A549 (cell line): ENCODE measurements around the gene MPHOSPH9. TPM values are rescaled to one million over a fixed set of nuclear protein-coding genes. Genes with fewer than 3 reads are reported as not detected.

ENCODE experiments used
- ATAC-seq, 2 experiments: fragments of 200-7000 bp in 1 of 2; fragments of >200 bp in 1 of 2; cut with Nextera tagmentation in 1 of 2; cut with Tn5 transposase in 1 of 2; 3 replicates each; pipeline versions ENCODE4 v1.8.0 to v1.9.1; 2018 to 2020; ENCODE audit warnings: mild to moderate bottlenecking in 1 of 2, moderate library complexity in 1 of 2
- CTCF ChIA-PET: fragments of 300-600 bp; sonication (Branson Sonifier 250); formaldehyde crosslinking; extraction: SDS; loops from one replicate; lab custom pipeline; 2021; ENCODE audit warnings: antibody characterized with exemption, inconsistent platforms; lab: Yijun Ruan, JAX
- POLR2A ChIA-PET: fragments of 350-600 bp; formaldehyde crosslinking; extraction: SDS; loops from one replicate; lab custom pipeline; 2021; ENCODE audit warnings: antibody characterized with exemption, inconsistent platforms; lab: Yijun Ruan, JAX
- DNase-seq, 2 experiments: peaks; one replicate each; pipeline versions ENCODE4 v3.0.0 to v3.0.0-alpha.2; 2011 to 2016; ENCODE audit warnings: low read depth in 1 of 2, low spot score in 1 of 2
- FAIRE-seq: peaks from 2 replicates; lab custom pipeline; 2011; peaks lifted over from hg19 to GRCh38; lab: Jason Lieb, UNC
- H3K27ac ChIP-seq, 2 experiments: fragments of >200 bp; sonication (Bioruptor Twin); formaldehyde crosslinking; 3 replicates each; pipeline ENCODE4 v1.5.1; 2016 to 2017
- H3K4me1 ChIP-seq: fragments of >200 bp; sonication (Bioruptor Twin); formaldehyde crosslinking; 3 replicates; pipeline ENCODE4 v1.6.1; 2016
- H3K4me2 ChIP-seq: fragments of >200 bp; sonication (Bioruptor Twin); formaldehyde crosslinking; 3 replicates; pipeline ENCODE4 v1.6.1; 2016
- H3K4me3 ChIP-seq: fragments of >200 bp; sonication (Bioruptor Twin); formaldehyde crosslinking; 3 replicates; pipeline ENCODE4 v1.5.1; 2016
- H3K9me3 ChIP-seq: fragments of >200 bp; sonication (Bioruptor Twin); formaldehyde crosslinking; 3 replicates; pipeline ENCODE4 v1.6.1; 2016
- BHLHE40 ChIP-seq: IDR thresholded peaks from 2 replicates; pipeline ENCODE4 v1.6.1; 2012; ENCODE audit warnings: low read depth, low read length, inconsistent platforms
- CBX2 ChIP-seq: fragments of 200-600 bp; sonication (generic); IDR thresholded peaks from 2 replicates; pipeline ENCODE4 v1.6.1; 2016; ENCODE audit warnings: low read depth, mild to moderate bottlenecking, borderline replicate concordance
- CHD4 ChIP-seq: fragments of 200-600 bp; sonication (generic); IDR thresholded peaks from 2 replicates; pipeline ENCODE4 v1.6.1; 2016; ENCODE audit warnings: antibody characterized with exemption, mild to moderate bottlenecking, borderline replicate concordance
- ESRRA ChIP-seq: fragments of 150-350 bp; IDR thresholded peaks from 2 replicates; pipeline ENCODE4 v1.6.1; 2014; ENCODE audit warnings: mild to moderate bottlenecking, low read length, borderline replicate concordance
- FOXS1 ChIP-seq: fragments of 250-450 bp; sonication (Bioruptor Pico); IDR thresholded peaks from 2 replicates; pipeline ENCODE4 v1.5.0; 2020; ENCODE audit warnings: mild to moderate bottlenecking, moderate library complexity
- HDAC2 ChIP-seq: fragments of 200-600 bp; sonication (generic); IDR thresholded peaks from 2 replicates; pipeline ENCODE4 v1.6.1; 2016
- HOXA7 ChIP-seq: fragments of 250-450 bp; sonication (Bioruptor Pico); IDR thresholded peaks from 2 replicates; pipeline ENCODE4 v1.5.0; 2020; ENCODE audit warnings: mild to moderate bottlenecking, moderate library complexity
- JUNB ChIP-seq: fragments of >200 bp; sonication (Bioruptor Twin); formaldehyde crosslinking; IDR thresholded peaks from 2 replicates; pipeline ENCODE4 v1.6.1; 2016
- KDM5A ChIP-seq: fragments of 200-600 bp; sonication (generic); IDR thresholded peaks from 2 replicates; pipeline ENCODE4 v1.6.1; 2016; ENCODE audit warnings: antibody characterized with exemption, mild to moderate bottlenecking
- MAZ ChIP-seq: fragments of 150-350 bp; IDR thresholded peaks from 2 replicates; pipeline ENCODE4 v1.6.1; 2014; ENCODE audit warnings: antibody characterized with exemption, low read depth, low read length, borderline replicate concordance
- POLR2A ChIP-seq: IDR thresholded peaks from 2 replicates; pipeline ENCODE4 v1.6.1; 2012; ENCODE audit warnings: mild to moderate bottlenecking, low read length
- RCOR1 ChIP-seq: fragments of 150-350 bp; IDR thresholded peaks from 2 replicates; pipeline ENCODE4 v1.6.1; 2014; ENCODE audit warnings: antibody characterized with exemption, low read length, low read depth
- RFX5 ChIP-seq: fragments of 450-650 bp; IDR thresholded peaks from 2 replicates; pipeline ENCODE4 v1.7.1; 2014; ENCODE audit warnings: antibody characterized with exemption, mild to moderate bottlenecking, moderate library complexity
- SMC3 ChIP-seq: fragments of >200 bp; sonication (Bioruptor Twin); formaldehyde crosslinking; IDR thresholded peaks from 3 replicates; pipeline ENCODE4 v1.6.1; 2018; ENCODE audit warnings: inconsistent platforms
- TP53 ChIP-seq: fragments of 250-450 bp; sonication (Bioruptor Pico); IDR thresholded peaks from 2 replicates; pipeline ENCODE4 v1.5.0; 2021; ENCODE audit warnings: mild to moderate bottlenecking, moderate library complexity
- ZFP36 ChIP-seq: fragments of 450-650 bp; IDR thresholded peaks from 2 replicates; pipeline ENCODE4 v1.6.1; 2014; ENCODE audit warnings: borderline replicate concordance; ENCODE audit not compliant: partially characterized antibody
- ZNF302 ChIP-seq: fragments of 250-450 bp; sonication (Bioruptor Pico); IDR thresholded peaks from 2 replicates; pipeline ENCODE4 v1.9.0; 2021; ENCODE audit warnings: inconsistent platforms, mild to moderate bottlenecking, moderate library complexity
- WGBS: methylation state at CpG from one replicate; pipeline ENCODE4 v1.1.6; 2017; ENCODE audit errors: missing lambda C conversion rate; 5-methylcytosine and 5-hydroxymethylcytosine counted together
- polyA plus RNA-seq, 4 experiments: library from polyadenylated mRNA; depleted of rRNA in 3 of 4; stranded (reverse); fragments of >200 nt; fragmentation: RNase III in 1 of 4; extraction: RNeasy Plus Mini Kit Qiagen cat#74134 plus additional on column Dnase treatment in 1 of 4; gene quantifications; 2 replicates in 3 of 4; 3 replicates in 1 of 4; pipeline ENCODE4 v1.2.3, GENCODE V29; 2011 to 2017
- TF ChIP-seq, protein P1 (sequence below): fragments of 250-450 bp; sonication (Bioruptor Pico); IDR thresholded peaks from 2 replicates; pipeline ENCODE4 v1.5.0; 2021; ENCODE audit warnings: mild to moderate bottlenecking, moderate library complexity, borderline replicate concordance
- TF ChIP-seq, protein P2 (sequence below): fragments of 250-450 bp; sonication (Bioruptor Pico); IDR thresholded peaks from 2 replicates; pipeline ENCODE4 v1.5.0; 2020; ENCODE audit warnings: low read depth, mild to moderate bottlenecking, moderate library complexity

Gene MPHOSPH9
- polyA plus RNA-seq, 2 of the 4 experiments (the other 2 are of a cell fraction): 31.0 to 74.9 TPM

DNA sequence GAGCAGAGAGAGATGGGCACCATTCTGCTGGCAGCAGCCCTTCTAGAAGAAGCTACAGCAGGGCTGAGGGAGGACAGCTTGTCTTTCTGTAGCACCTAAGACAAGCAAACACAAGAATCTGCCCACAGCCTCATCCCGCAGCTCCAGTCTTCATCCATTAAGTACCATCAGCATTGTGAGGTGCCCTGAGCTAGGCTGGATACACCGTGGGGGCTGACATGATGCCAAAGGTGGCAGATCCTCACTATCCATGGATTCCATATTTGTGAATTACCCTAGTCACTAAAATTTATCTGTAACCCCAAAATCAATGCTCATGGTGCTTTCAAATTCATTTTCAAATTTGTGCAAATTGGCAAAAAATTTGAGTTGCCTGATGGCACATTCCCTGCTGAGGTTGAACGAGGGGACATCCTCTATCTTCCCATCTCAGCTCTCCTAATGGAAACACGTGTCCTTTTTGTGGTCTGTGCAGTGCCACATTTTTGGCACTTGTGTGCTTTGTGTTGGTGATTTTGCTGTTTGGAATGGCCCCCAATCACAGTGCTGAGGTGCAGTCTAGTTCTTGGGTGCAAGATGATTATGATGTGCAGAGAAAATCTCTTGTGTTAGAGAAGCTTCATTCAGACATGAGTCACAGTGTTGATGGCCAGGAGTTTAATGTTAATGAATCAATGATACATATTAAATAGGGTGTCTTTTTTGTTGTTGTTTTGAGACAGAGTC is 89.0 kb downstream of the MPHOSPH9 start (continued):
- TF ChIP-seq ZFP36 (no peak), ESRRA (no peak), KDM5A (no peak)

DNA sequence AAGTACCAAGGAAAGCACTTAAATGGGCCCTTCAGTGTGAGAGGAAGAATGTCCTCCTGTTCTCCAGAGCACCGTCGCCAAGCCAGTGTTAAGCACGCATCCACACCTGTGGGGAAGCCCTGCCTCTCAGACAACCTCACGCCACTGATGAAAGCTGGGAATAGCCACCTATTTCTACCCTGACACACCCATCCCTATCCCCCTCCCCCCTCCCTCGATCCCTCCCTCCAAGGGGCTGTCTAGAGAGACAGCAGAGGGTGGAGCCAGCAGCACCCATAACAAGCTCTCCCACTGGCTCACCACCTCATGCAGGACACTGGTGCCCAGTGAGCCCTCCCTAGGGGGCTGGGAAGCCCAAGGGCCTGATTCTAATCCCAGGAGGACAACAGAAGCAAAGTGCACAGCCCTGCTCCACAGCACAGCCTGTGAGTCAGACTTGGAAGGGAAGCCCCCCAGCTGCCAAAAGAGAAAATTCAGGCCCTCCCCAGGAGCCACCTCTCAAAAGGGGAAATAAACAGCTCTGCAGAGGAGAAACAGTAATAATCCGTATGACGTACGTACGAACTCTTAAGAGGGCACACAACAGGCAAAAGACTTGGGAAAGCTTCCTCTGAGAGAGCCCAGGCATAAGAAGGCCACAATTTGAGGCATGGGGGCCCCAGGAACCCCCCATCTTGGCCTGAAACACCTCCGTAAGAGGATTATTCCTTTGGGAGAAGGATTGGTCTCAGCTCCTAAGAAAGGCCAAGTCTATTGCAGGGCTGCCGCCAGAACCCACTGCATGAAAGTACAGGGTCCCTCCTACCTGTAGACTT is 89.8 kb downstream of the MPHOSPH9 start:
- Histone ChIP-seq H3K27ac (peak overlapping the region; percentile 89 to 91), H3K4me3 (no peak overlapping the region), H3K4me2 (peak overlapping the region; percentile 66), H3K9me3 (no peaks in the 10 kb centered on the region), H3K4me1 (peaks cover 63% of the 10 kb centered on the region)
- TF ChIP-seq FOXS1 (no peak), JUNB (no peak), RFX5 (no peak), SMC3 (no peak), TP53 (CRISPR knock-in tag) (no peak), POLR2A (no peak; the same call in 1 of the 2 replicates), MAZ (no peak), CBX2 (no peak), ZFP36 (no peak)
- TF ChIP-seq, protein P1, sequence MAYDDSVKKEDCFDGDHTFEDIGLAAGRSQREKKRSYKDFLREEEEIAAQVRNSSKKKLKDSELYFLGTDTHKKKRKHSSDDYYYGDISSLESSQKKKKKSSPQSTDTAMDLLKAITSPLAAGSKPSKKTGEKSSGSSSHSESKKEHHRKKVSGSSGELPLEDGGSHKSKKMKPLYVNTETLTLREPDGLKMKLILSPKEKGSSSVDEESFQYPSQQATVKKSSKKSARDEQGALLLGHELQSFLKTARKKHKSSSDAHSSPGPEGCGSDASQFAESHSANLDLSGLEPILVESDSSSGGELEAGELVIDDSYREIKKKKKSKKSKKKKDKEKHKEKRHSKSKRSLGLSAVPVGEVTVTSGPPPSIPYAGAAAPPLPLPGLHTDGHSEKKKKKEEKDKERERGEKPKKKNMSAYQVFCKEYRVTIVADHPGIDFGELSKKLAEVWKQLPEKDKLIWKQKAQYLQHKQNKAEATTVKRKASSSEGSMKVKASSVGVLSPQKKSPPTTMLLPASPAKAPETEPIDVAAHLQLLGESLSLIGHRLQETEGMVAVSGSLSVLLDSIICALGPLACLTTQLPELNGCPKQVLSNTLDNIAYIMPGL (CRISPR knock-in tag): no peak
- WGBS: 80% methylated on average over 11 of the region's 11 CpGs
- no peak for FAIRE-seq
- DNase-seq: peak in 1 of 2 experiments; percentile 70
- ChIA-PET CTCF (interaction anchor here (1.1 to 8.4 kb wide), 5 partner anchors 9 to 100 kb away, joined by 3 to 48 read pairs (median 3); no protein-coding TSS in a partner anchor), POLR2A (interaction anchor here (1.3 kb wide), 1 partner anchor 90 kb away, joined by 4 read pairs; the partner anchor contains the start of genes MPHOSPH9 and MTRFR)
- ATAC-seq: peak; percentile 53 to 74; a peak in 4 of 6 replicates

DNA sequence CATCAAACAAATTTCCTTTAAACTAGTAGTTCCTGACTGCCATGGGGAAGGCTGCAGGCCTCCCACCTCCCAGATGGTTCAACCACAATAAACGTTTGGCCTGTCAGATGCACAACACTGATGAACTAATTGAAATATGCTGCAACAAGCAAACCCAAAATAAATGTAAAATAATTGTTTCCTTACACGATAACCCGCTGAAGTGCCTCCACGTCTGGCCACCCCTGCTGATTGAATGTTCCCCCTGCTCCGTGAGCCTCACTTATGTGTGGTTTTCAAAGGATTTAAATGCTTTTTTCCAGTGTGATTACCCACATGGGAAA is 90.5 kb downstream of the MPHOSPH9 start:
- Histone ChIP-seq H3K4me2 (peak overlapping the region; percentile 66), H3K27ac (peak overlapping the region; percentile 89 to 91), H3K4me3 (peak overlapping the region; percentile 10; the same call in 1 of the 3 replicates), H3K4me1 (peaks cover 57% of the 10 kb centered on the region), H3K9me3 (no peaks in the 10 kb centered on the region)
- ChIA-PET POLR2A (interaction anchor here (1.0 to 2.4 kb wide), 2 partner anchors 53 to 90 kb away, joined by 3 to 13 read pairs; partner anchors contain the start of genes MPHOSPH9 and MTRFR), CTCF (interaction anchor here (1.4 to 8.4 kb wide), 2 partner anchors 16 to 99 kb away, joined by 3 to 48 read pairs; no protein-coding TSS in a partner anchor)
- peak in 1 of 2 experiments; percentile 3; a peak in 1 of 6 replicates for ATAC-seq
- 77% methylated on average over 5 of the region's 5 CpGs for WGBS
- FAIRE-seq: no peak
- TF ChIP-seq KDM5A (no peak), BHLHE40 (no peak), ZNF302 (CRISPR knock-in tag) (no peak), HOXA7 (no peak), CHD4 (no peak), RCOR1 (no peak), JUNB (no peak), HDAC2 (no peak)
- TF ChIP-seq, protein P2, sequence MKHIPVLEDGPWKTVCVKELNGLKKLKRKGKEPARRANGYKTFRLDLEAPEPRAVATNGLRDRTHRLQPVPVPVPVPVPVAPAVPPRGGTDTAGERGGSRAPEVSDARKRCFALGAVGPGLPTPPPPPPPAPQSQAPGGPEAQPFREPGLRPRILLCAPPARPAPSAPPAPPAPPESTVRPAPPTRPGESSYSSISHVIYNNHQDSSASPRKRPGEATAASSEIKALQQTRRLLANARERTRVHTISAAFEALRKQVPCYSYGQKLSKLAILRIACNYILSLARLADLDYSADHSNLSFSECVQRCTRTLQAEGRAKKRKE (CRISPR knock-in tag): no peak
- no peak for DNase-seq
